Fibroblast of villous mesenchyme (primary cell): ENCODE measurements around the gene CPVL. TPM values are rescaled to one million over a fixed set of nuclear protein-coding genes. Genes with fewer than 3 reads are reported as not detected.

Source experiments
- DNase-seq: peaks from one replicate; pipeline ENCODE4 v3.0.0-alpha.2; 2010; ENCODE audit warnings: low read depth
- H3K4me3 ChIP-seq: 2 replicates; pipeline ENCODE4 v1.5.1; 2011; ENCODE audit warnings: low read depth, mild to moderate bottlenecking, low read length
- CTCF ChIP-seq: IDR thresholded peaks from 2 replicates; pipeline ENCODE4 v1.5.1; 2012; ENCODE audit warnings: low read depth, mild to moderate bottlenecking, low read length; ENCODE audit not compliant: insufficient read depth
- total RNA-seq: library from RNA; depleted of rRNA; stranded (reverse); fragments of >200 nt; gene quantifications from 2 replicates; pipeline ENCODE4 v1.2.3, GENCODE V29; 2012

Gene CPVL
- total RNA-seq, 1 donor = not detected

GRCh38 chr7:29158795-29159423, 12.6 kb upstream of the CPVL start:
- no peak for TF ChIP-seq CTCF

DNA sequence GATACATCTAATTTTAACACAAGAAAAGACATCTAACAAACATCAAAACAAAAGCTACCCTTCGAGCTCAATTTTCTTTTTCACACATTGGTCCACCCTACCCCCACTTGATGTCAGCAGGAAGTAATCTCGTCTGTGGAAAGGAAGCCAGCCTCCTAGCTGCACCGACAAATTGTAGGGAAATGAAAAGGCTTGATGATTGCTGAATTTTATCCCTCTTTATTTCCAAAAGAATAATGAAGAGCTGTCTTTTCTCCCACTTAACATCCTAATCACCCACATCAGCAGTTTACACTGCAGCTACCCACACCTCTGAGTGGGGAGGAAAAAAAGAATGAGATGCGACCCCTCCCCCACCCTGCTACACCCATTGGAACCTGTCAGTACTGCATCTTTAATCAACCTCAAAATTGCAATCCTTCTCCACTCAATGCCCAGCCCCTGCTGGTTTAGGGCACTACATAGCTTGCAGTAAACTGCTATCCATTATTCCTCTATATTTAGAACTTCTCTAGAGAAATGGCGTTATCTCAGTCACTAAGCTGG, 10.6 kb upstream of the CPVL start:
- DNase-seq = no peak
- H3K4me3 ChIP-seq = no peak overlapping the region
- no peak for TF ChIP-seq CTCF

More at GRCh38 chr7:29158795-29159423, 12.6 kb upstream of the CPVL start:
- DNase-seq = no peak
- no peak overlapping the region for H3K4me3 ChIP-seq

GRCh38 chr7:29154076-29154475, 7.7 kb upstream of the CPVL start:
- DNase-seq = no peak
- no peak for TF ChIP-seq CTCF
- no peak overlapping the region for H3K4me3 ChIP-seq

- DNase-seq = no peak
- H3K4me3 ChIP-seq = no peak overlapping the region
- TF ChIP-seq CTCF = no peak
Observed at GRCh38 chr7:29150856-29151255, 4.5 kb upstream of the CPVL start.

- H3K4me3 ChIP-seq = no peak overlapping the region
- no peak for DNase-seq
- no peak for TF ChIP-seq CTCF
Observed at GRCh38 chr7:29149036-29149435, 2.7 kb upstream of the CPVL start.

- no peak for TF ChIP-seq CTCF
- DNase-seq = no peak
- H3K4me3 ChIP-seq = no peak overlapping the region
Observed at GRCh38 chr7:29147821-29148220, 1.5 kb upstream of the CPVL start.
